ENCODE measurements around the gene PCDHGA1.

- TF ChIP-seq CTCF (IDR thresholded peaks at IDR 0.05; ENCODE audit: poor library complexity): no peak
- no peak for TF ChIP-seq EZH2 (IDR thresholded peaks at IDR 0.05; ENCODE audit: borderline replicate concordance)
- no peak for TF ChIP-seq EZH2phosphoT487 (IDR thresholded peaks at IDR 0.05; ENCODE audit: low read depth, severe bottlenecking, unreplicated experiment)
These were observed 176.3 kb downstream of the PCDHGA1 start for GRCh38 chr5:141506381-141507155.

Measured in hepatocyte (in vitro differentiated cells).